Urothelium cell line (cell line): ENCODE data around the gene AP3M1.
"Not testable (repeated sequence)": the region's sequence is repeated elsewhere in the genome, so short reads cannot be mapped to it uniquely, and the experiment has no call there.

Experiments
- DNase-seq: peaks from one replicate; pipeline ENCODE4 v3.0.0; 2011; ENCODE audit warnings: low spot score, mixed read lengths
- FAIRE-seq: peaks from 2 replicates; lab custom pipeline; 2011; peaks lifted over from hg19 to GRCh38; lab: Jason Lieb, UNC

The AP3M1 gene, protein sequence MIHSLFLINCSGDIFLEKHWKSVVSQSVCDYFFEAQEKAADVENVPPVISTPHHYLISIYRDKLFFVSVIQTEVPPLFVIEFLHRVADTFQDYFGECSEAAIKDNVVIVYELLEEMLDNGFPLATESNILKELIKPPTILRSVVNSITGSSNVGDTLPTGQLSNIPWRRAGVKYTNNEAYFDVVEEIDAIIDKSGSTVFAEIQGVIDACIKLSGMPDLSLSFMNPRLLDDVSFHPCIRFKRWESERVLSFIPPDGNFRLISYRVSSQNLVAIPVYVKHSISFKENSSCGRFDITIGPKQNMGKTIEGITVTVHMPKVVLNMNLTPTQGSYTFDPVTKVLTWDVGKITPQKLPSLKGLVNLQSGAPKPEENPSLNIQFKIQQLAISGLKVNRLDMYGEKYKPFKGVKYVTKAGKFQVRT

GRCh38 chr10:74150204-74150989 lies at the start of gene AP3M1:
AP3M1 (minus strand) TSS chr10:74150828; CDS start chr10:74138379, 12,449 bp downstream.
- FAIRE-seq (no peak), DNase-seq (peak; percentile 90)

DNA sequence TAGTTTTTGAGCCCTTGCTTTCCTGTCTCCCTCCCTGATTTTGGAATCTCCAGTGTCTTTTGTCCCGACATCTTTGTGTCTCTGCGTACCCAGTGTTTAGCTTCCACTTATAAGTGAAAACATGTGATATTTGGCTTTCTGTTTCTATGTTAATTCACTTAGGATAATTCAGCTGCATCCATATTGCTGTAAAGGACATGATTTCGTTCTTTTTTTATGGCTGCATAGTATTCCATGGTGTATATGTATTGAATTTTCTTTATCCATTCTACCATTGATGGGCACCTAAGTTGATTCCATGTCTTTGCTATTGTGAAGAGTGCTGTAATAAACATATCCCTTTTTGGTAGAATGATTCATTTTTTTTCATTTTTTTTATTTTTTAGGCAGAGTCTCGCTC lies 48.7 kb upstream of the AP3M1 start:
- DNase-seq (no peak), FAIRE-seq (no peak)

- DNase-seq (no peak), FAIRE-seq (no peak)
Observed at GRCh38 chr10:74194999-74195398, 44.4 kb upstream of the AP3M1 start.

GRCh38 chr10:74194545-74194944 lies 43.9 kb upstream of the AP3M1 start:
- DNase-seq: no peak
- FAIRE-seq: no peak

- DNase-seq (no peak), FAIRE-seq (no peak)
Observed at GRCh38 chr10:74190494-74190893, 39.9 kb upstream of the AP3M1 start.

DNA sequence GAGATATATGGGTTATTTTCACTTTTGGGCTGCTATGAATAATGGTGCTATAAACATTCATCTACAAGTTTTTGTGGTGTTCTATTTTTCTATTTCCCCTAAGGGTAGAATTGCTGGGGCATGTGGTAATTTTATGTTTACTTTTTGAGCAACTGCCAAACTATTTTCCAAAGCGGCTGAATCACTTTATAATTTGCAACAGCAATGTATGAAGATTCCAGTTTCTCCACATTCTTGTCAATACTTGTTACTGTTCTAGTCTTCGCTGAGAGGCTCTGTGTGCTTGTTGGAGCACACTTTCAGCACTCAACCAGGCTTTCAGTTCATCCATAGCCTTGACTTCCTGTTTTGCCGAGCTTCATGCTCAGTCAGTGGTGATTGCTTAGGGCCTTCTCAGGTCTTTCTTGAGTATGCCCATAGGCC lies 39.4 kb upstream of the AP3M1 start:
- peak; percentile 33 for DNase-seq
- no peak for FAIRE-seq

DNA sequence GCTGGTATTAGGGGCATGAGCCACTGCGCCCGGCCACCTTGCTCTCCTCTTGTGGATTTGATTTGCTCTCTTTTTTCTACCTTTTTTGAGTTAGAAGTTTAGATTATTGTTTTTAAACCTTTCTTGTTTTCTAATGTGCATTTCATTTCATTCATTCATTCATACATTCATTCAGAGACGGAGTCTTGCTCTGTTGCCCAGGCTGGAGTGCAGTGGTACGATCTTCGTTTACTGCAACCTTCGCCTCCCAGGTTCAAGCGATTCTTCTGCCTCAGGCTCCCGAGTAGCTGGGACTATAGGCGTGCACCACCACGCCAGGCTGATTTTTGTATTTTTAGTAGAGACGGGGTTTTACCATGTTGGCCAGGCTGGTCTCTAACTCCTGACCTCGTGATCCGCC lies 38.0 kb upstream of the AP3M1 start:
- not testable (repeated sequence) for FAIRE-seq

GRCh38 chr10:74187237-74187636 lies 36.6 kb upstream of the AP3M1 start:
- FAIRE-seq (no peak), DNase-seq (no peak)

More for the DNA sequence above, 38.0 kb upstream of the AP3M1 start:
- not testable (repeated sequence) for DNase-seq

GRCh38 chr10:74186678-74187077 lies 36.0 kb upstream of the AP3M1 start:
- no peak for DNase-seq
- no peak for FAIRE-seq

- DNase-seq: no peak
Observed at GRCh38 chr10:74179111-74179710, 28.6 kb upstream of the AP3M1 start.

GRCh38 chr10:74178042-74178791 lies 27.6 kb upstream of the AP3M1 start:
- no peak for DNase-seq
- FAIRE-seq: no peak

More at GRCh38 chr10:74179111-74179710, 28.6 kb upstream of the AP3M1 start:
- FAIRE-seq: no peak

- DNase-seq (peak; percentile 53), FAIRE-seq (no peak)
Observed at GRCh38 chr10:74177140-74177677, 26.6 kb upstream of the AP3M1 start.

DNA sequence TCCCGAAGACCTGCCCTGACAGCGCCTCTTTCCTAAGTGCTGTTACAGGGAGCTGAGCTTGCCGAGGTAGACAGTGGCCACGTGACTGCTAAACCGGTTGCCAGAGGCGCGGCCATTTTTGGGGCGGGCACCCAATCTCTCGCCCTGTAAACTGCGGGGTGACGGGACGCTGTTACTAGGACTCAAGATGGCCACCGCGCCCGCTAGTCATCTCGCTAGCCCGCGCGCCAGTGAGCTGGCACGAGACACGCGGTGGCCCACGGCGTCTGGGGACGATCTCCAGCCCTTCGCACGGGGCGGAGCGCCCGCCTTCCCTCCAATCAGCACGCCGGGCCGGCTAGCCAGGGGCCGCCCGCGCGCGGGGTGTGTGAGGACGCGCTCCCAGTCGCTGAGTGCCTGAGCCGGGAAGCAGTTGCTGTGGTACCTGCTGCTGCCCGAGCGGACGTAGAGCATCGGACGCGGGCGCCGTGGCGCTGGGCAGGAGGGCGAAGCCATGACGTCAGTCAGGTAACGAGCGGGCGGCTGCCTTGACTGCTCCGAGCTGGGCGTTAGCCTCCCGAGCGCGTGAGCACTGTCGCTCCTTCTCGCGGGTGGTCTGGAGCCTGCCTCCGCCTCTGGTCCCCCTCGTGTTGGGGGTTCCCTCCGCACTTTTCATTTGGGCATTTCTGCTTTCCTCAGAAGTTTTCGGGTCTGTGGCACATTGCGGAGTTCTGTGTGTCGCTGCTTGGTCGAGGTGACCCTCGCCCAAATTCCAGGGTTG lies 25.9 kb upstream of the AP3M1 start:
- peak; percentile 66 for FAIRE-seq
- peak; percentile 96 for DNase-seq

DNA sequence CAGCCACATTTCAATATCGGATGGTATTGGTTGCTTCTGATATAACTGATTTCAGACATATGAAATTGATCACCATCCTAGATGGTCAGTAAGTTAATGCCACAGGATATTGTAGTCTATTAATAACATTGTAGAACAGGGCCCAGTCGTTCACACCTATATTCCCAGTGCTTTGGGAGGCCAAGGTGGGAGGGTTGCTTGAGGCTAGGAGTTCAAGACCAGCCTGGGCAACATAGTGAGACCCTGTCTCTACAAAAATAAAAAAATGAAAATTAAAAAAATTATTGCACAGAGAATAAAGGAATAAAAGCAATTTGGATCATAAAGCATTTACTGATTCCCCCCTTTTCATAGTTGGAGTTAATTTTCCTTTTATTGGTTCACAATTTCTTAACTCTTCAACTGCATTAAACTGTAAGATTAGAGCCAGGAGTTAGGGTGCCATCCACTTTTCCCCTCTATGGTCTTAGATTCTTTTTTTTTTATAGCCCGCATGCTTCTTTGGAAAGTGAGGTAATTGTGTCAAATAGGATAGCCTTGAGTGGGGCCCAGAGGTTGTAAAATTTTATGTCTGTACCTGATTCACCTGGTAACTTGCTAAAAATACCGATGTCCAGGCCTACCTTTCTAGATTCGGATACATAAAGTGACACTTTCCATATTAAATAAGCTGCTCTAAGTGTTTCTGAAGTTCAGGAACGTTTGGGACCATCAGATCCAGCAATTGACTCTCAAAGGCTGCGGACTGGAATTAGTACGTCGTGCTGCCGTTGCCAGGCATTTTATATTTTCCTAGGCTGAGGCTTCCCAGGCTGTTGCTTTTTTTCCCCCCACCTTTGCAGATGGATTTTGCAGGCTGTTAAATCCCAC lies 25.1 kb upstream of the AP3M1 start:
- no peak for FAIRE-seq

GRCh38 chr10:74174521-74174920 lies 23.9 kb upstream of the AP3M1 start:
- DNase-seq: no peak
- no peak for FAIRE-seq

More for the DNA sequence above, 25.1 kb upstream of the AP3M1 start:
- DNase-seq: no peak

DNA sequence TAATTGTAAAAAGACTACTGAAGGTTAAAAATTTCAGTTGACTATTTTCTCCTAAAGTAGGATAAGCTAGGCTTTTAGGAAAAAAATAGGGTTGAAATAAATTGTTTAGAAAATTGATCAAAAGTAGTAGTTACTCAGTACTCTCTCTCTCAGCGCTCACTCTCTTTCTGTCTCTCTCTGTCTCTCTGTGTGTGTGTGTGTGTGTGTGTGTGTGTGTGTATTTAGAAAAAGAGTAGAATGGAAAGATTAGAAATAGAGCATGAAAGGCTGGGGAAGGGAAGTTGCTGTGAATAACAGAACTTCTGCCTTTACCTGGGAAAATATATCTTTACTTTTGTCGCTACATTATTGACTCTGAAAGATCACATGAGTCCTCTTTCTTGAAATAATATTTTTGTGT lies 21.0 kb upstream of the AP3M1 start:
- no peak for FAIRE-seq
- no peak for DNase-seq

- DNase-seq (no peak), FAIRE-seq (no peak)
Observed at GRCh38 chr10:74167443-74167842, 16.8 kb upstream of the AP3M1 start.

GRCh38 chr10:74165530-74165901 lies 14.9 kb upstream of the AP3M1 start:
- FAIRE-seq (no peak), DNase-seq (no peak)
